Hematopoietic multipotent progenitor cell treated with erythropoietin and hydrocortisone succinate and interleukin-3 and kit ligand, for 15 days (in vitro differentiated cells): ENCODE data around the gene LAMC2.
"Not testable (repeated sequence)": the region's sequence is repeated elsewhere in the genome, so short reads cannot be mapped to it uniquely, and the experiment has no call there.

Experiments
- DNase-seq: peaks from one replicate; pipeline ENCODE4 v3.0.0-alpha.2; 2015; ENCODE audit warnings: low spot score

LAMC2 gene

GRCh38 chr1:183263886-183264602 lies 78.0 kb downstream of the LAMC2 start:
- DNase-seq, result no peak

GRCh38 chr1:183267646-183268431 lies 81.8 kb downstream of the LAMC2 start:
- no peak for DNase-seq

- DNase-seq, result no peak
Measured at GRCh38 chr1:183270541-183271141, 84.6 kb downstream of the LAMC2 start.

- no peak for DNase-seq
Measured at GRCh38 chr1:183272390-183272848, 86.4 kb downstream of the LAMC2 start.

- DNase-seq, result no peak
Measured at GRCh38 chr1:183273300-183273699, 87.2 kb downstream of the LAMC2 start.

- not testable (repeated sequence) for DNase-seq
Measured at GRCh38 chr1:183273984-183274383, 87.9 kb downstream of the LAMC2 start.

- DNase-seq, result no peak
Measured at GRCh38 chr1:183274836-183275235, 88.8 kb downstream of the LAMC2 start.

GRCh38 chr1:183275322-183275721 lies 89.3 kb downstream of the LAMC2 start:
- DNase-seq, result no peak

- no peak for DNase-seq
Measured at GRCh38 chr1:183276386-183277080, 90.5 kb downstream of the LAMC2 start.

- DNase-seq, result no peak
Measured at GRCh38 chr1:183277821-183278738, 92.0 kb downstream of the LAMC2 start.

- DNase-seq, result no peak
Measured at GRCh38 chr1:183278739-183279591, 92.9 kb downstream of the LAMC2 start.

- DNase-seq, result no peak
Measured at GRCh38 chr1:183279835-183280234, 93.8 kb downstream of the LAMC2 start.

- no peak for DNase-seq
Measured at GRCh38 chr1:183281039-183281438, 95.0 kb downstream of the LAMC2 start.

GRCh38 chr1:183281553-183282091 lies 95.6 kb downstream of the LAMC2 start:
- DNase-seq, result peak; percentile 58

- no peak for DNase-seq
Measured at GRCh38 chr1:183282101-183282855, 96.2 kb downstream of the LAMC2 start.

- DNase-seq, result no peak
Measured at GRCh38 chr1:183283286-183283685, 97.2 kb downstream of the LAMC2 start.

GRCh38 chr1:183284086-183284485 lies 98.0 kb downstream of the LAMC2 start:
- no peak for DNase-seq

- DNase-seq, result no peak
Measured at GRCh38 chr1:183285256-183285655, 99.2 kb downstream of the LAMC2 start.

GRCh38 chr1:183285746-183286145 lies 99.7 kb downstream of the LAMC2 start:
- DNase-seq, result no peak
